ENCODE measurements around the gene UBIAD1. TPM values are rescaled to one million over a fixed set of nuclear protein-coding genes. Genes with fewer than 3 reads are reported as not detected.

The UBIAD1 gene
- total and polyA plus RNA-seq, 2 of the 13 experiments (the other 11 are each of a cell fraction or from before 2014, with no cell fraction given): 16.9 to 20.4 TPM

DNA sequence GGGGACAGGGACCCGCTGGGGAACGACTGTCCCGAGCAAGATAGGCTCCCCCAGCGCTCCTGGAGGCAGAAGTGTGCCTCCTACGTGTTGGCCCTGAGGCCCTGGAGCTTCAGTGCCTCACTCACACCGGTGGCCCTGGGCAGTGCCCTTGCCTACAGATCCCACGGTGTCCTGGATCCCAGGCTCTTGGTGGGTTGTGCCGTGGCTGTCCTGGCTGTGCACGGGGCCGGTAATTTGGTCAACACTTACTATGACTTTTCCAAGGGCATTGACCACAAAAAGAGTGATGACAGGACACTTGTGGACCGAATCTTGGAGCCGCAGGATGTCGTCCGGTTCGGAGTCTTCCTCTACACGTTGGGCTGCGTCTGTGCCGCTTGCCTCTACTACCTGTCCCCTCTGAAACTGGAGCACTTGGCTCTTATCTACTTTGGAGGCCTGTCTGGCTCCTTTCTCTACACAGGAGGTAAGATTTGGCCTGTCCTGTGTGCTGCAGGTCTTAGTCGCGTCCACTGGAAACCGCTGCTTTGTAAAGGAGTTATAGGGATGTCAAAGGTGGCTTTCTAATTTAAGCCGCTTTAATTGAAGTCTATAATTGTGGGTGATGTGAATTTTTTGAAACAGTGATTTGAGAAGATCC lies 717 bp downstream of the UBIAD1 start (continued):
- TF ChIP-seq ZEB1 (IDR thresholded peaks at IDR 0.05; ENCODE audit: insufficient replicate concordance, low read depth) (peak; percentile 27), TP53 (CRISPR knock-in tag; conservative IDR thresholded peaks at IDR 0.05) (no peak), HIVEP1 (CRISPR knock-in tag; IDR thresholded peaks at IDR 0.05) (0 out of 2 replicates have a peak, but pooled peaks have one; percentile 54), HOXA3 (CRISPR knock-in tag; IDR thresholded peaks at IDR 0.05) (0 out of 2 replicates have a peak, but pooled peaks have one; percentile 18), MXD4 (CRISPR knock-in tag; IDR thresholded peaks at IDR 0.05) (peak; percentile 16; the same call in 1 of the 2 replicates), ZNF510 (CRISPR knock-in tag; IDR thresholded peaks at IDR 0.05; ENCODE audit: low read depth) (no peak), STAT5B (CRISPR knock-in tag; IDR thresholded peaks at IDR 0.05) (no peak), ZFP1 (CRISPR knock-in tag; IDR thresholded peaks at IDR 0.05) (no peak), NRL (CRISPR knock-in tag; IDR thresholded peaks at IDR 0.05; ENCODE audit: borderline replicate concordance) (0 out of 2 replicates have a peak, but pooled peaks have one; percentile 4), SYNCRIP (IDR thresholded peaks at IDR 0.05; ENCODE audit: insufficient read depth, low read depth, low read length) (no peak)
- TF ChIP-seq, protein P1, sequence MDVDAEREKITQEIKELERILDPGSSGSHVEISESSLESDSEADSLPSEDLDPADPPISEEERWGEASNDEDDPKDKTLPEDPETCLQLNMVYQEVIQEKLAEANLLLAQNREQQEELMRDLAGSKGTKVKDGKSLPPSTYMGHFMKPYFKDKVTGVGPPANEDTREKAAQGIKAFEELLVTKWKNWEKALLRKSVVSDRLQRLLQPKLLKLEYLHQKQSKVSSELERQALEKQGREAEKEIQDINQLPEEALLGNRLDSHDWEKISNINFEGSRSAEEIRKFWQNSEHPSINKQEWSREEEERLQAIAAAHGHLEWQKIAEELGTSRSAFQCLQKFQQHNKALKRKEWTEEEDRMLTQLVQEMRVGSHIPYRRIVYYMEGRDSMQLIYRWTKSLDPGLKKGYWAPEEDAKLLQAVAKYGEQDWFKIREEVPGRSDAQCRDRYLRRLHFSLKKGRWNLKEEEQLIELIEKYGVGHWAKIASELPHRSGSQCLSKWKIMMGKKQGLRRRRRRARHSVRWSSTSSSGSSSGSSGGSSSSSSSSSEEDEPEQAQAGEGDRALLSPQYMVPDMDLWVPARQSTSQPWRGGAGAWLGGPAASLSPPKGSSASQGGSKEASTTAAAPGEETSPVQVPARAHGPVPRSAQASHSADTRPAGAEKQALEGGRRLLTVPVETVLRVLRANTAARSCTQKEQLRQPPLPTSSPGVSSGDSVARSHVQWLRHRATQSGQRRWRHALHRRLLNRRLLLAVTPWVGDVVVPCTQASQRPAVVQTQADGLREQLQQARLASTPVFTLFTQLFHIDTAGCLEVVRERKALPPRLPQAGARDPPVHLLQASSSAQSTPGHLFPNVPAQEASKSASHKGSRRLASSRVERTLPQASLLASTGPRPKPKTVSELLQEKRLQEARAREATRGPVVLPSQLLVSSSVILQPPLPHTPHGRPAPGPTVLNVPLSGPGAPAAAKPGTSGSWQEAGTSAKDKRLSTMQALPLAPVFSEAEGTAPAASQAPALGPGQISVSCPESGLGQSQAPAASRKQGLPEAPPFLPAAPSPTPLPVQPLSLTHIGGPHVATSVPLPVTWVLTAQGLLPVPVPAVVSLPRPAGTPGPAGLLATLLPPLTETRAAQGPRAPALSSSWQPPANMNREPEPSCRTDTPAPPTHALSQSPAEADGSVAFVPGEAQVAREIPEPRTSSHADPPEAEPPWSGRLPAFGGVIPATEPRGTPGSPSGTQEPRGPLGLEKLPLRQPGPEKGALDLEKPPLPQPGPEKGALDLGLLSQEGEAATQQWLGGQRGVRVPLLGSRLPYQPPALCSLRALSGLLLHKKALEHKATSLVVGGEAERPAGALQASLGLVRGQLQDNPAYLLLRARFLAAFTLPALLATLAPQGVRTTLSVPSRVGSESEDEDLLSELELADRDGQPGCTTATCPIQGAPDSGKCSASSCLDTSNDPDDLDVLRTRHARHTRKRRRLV (CRISPR knock-in tag; IDR thresholded peaks at IDR 0.05): 0 out of 2 replicates have a peak, but pooled peaks have one; percentile 5
- TF ChIP-seq, protein P2, sequence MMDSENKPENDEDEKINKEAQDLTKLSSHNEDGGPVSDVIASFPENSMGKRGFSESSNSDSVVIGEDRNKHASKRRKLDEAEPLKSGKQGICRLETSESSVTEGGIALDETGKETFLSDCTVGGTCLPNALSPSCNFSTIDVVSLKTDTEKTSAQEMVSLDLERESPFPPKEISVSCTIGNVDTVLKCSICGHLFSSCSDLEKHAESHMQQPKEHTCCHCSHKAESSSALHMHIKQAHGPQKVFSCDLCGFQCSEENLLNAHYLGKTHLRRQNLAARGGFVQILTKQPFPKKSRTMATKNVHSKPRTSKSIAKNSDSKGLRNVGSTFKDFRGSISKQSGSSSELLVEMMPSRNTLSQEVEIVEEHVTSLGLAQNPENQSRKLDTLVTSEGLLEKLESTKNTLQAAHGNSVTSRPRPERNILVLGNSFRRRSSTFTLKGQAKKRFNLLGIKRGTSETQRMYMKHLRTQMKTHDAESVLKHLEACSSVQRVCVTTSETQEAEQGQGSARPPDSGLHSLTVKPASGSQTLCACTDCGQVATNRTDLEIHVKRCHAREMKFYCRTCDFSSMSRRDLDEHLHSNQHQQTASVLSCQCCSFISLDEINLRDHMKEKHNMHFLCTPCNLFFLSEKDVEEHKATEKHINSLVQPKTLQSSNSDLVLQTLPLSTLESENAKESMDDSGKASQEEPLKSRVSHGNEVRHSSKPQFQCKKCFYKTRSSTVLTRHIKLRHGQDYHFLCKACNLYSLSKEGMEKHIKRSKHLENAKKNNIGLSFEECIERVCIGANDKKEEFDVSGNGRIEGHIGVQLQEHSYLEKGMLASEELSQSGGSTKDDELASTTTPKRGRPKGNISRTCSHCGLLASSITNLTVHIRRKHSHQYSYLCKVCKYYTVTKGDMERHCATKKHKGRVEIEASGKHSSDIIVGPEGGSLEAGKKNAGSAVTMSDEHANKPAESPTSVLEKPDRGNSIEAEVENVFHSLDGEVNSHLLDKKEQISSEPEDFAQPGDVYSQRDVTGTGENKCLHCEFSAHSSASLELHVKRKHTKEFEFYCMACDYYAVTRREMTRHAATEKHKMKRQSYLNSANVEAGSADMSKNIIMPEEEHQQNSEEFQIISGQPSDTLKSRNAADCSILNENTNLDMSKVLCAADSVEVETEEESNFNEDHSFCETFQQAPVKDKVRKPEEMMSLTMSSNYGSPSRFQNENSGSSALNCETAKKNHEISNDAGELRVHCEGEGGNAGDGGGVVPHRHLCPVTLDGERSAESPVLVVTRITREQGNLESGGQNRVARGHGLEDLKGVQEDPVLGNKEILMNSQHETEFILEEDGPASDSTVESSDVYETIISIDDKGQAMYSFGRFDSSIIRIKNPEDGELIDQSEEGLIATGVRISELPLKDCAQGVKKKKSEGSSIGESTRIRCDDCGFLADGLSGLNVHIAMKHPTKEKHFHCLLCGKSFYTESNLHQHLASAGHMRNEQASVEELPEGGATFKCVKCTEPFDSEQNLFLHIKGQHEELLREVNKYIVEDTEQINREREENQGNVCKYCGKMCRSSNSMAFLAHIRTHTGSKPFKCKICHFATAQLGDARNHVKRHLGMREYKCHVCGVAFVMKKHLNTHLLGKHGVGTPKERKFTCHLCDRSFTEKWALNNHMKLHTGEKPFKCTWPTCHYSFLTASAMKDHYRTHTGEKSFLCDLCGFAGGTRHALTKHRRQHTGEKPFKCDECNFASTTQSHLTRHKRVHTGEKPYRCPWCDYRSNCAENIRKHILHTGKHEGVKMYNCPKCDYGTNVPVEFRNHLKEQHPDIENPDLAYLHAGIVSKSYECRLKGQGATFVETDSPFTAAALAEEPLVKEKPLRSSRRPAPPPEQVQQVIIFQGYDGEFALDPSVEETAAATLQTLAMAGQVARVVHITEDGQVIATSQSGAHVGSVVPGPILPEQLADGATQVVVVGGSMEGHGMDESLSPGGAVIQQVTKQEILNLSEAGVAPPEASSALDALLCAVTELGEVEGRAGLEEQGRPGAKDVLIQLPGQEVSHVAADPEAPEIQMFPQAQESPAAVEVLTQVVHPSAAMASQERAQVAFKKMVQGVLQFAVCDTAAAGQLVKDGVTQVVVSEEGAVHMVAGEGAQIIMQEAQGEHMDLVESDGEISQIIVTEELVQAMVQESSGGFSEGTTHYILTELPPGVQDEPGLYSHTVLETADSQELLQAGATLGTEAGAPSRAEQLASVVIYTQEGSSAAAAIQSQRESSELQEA (CRISPR knock-in tag; IDR thresholded peaks at IDR 0.05; ENCODE audit: not compliant biosample characterization): peak; percentile 43
- TF ChIP-seq, protein P3, sequence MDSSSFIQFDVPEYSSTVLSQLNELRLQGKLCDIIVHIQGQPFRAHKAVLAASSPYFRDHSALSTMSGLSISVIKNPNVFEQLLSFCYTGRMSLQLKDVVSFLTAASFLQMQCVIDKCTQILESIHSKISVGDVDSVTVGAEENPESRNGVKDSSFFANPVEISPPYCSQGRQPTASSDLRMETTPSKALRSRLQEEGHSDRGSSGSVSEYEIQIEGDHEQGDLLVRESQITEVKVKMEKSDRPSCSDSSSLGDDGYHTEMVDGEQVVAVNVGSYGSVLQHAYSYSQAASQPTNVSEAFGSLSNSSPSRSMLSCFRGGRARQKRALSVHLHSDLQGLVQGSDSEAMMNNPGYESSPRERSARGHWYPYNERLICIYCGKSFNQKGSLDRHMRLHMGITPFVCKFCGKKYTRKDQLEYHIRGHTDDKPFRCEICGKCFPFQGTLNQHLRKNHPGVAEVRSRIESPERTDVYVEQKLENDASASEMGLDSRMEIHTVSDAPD (CRISPR knock-in tag; IDR thresholded peaks at IDR 0.05): no peak

All from HepG2 (cell line).